Measurements from ENCODE around the gene TRIM75.
"Not testable (repeated sequence)": the region's sequence is repeated elsewhere in the genome, so short reads cannot be mapped to it uniquely, and the experiment has no call there.

TRIM75 gene

GRCh38 chr4:165016971-165017370 lies 36.7 kb upstream of the TRIM75 start:
- Histone ChIP-seq H3K4me1 (ENCODE audit: insufficient read depth, low read length, severe bottlenecking) (no peaks in the 10 kb centered on the region), H3K9ac (ENCODE audit: low read length) (no peak overlapping the region), H3K79me2 (ENCODE audit: insufficient read depth, low read length) (no peaks in the 10 kb centered on the region), H3K27ac (ENCODE audit: low read depth, low read length, poor library complexity, severe bottlenecking) (no peak overlapping the region), H3K9me3 (ENCODE audit: low read length) (no peaks in the 10 kb centered on the region), H3K4me3 (ENCODE audit: low read depth, low read length, poor library complexity, severe bottlenecking) (no peak overlapping the region), H3F3A (ENCODE audit: insufficient read depth, low read length) (no peaks in the 10 kb centered on the region), H4K20me1 (ENCODE audit: insufficient read depth, low read length) (no peaks in the 10 kb centered on the region), H2AFZ (ENCODE audit: low read length) (no peak overlapping the region), H3K36me3 (ENCODE audit: insufficient read depth, low read length) (no peaks in the 10 kb centered on the region), H3K27me3 (ENCODE audit: insufficient read depth, low read length) (no peaks in the 10 kb centered on the region), H3K4me2 (ENCODE audit: low read length) (no peak overlapping the region), H3K9me2 (ENCODE audit: low read depth, low read length) (no peaks in the 10 kb centered on the region)
- TF ChIP-seq EZH2 (IDR thresholded peaks at IDR 0.05; ENCODE audit: borderline replicate concordance, low read length) (no peak), CTCF (IDR thresholded peaks at IDR 0.05; ENCODE audit: low read length) (0 out of 2 replicates have a peak, but pooled peaks have one; percentile 13)

GRCh38 chr4:165019995-165020394 lies 33.7 kb upstream of the TRIM75 start:
- H3K79me2 ChIP-seq (ENCODE audit: insufficient read depth, low read length); H4K20me1 ChIP-seq (ENCODE audit: insufficient read depth, low read length); H3K9me3 ChIP-seq (ENCODE audit: low read length); H3K27me3 ChIP-seq (ENCODE audit: insufficient read depth, low read length); H3K4me1 ChIP-seq (ENCODE audit: insufficient read depth, low read length, severe bottlenecking); H3K27ac ChIP-seq (ENCODE audit: low read depth, low read length, poor library complexity, severe bottlenecking); H3K4me2 ChIP-seq (ENCODE audit: low read length); H2AFZ ChIP-seq (ENCODE audit: low read length); H3K9me2 ChIP-seq (ENCODE audit: low read depth, low read length); H3K9ac ChIP-seq (ENCODE audit: low read length); H3K4me3 ChIP-seq (ENCODE audit: low read depth, low read length, poor library complexity, severe bottlenecking); H3F3A ChIP-seq (ENCODE audit: insufficient read depth, low read length); H3K36me3 ChIP-seq (ENCODE audit: insufficient read depth, low read length): not testable (repeated sequence)

GRCh38 chr4:165025782-165026181 lies 27.9 kb upstream of the TRIM75 start:
- H3K27me3 ChIP-seq (ENCODE audit: insufficient read depth, low read length); H3K4me1 ChIP-seq (ENCODE audit: insufficient read depth, low read length, severe bottlenecking); H3K9me3 ChIP-seq (ENCODE audit: low read length); H3K79me2 ChIP-seq (ENCODE audit: insufficient read depth, low read length); H3K36me3 ChIP-seq (ENCODE audit: insufficient read depth, low read length); H2AFZ ChIP-seq (ENCODE audit: low read length); H4K20me1 ChIP-seq (ENCODE audit: insufficient read depth, low read length); H3K4me2 ChIP-seq (ENCODE audit: low read length); H3K27ac ChIP-seq (ENCODE audit: low read depth, low read length, poor library complexity, severe bottlenecking); H3K4me3 ChIP-seq (ENCODE audit: low read depth, low read length, poor library complexity, severe bottlenecking); H3K9ac ChIP-seq (ENCODE audit: low read length); H3F3A ChIP-seq (ENCODE audit: insufficient read depth, low read length); H3K9me2 ChIP-seq (ENCODE audit: low read depth, low read length): not testable (repeated sequence)

- Histone ChIP-seq H3K4me3 (ENCODE audit: low read depth, low read length, poor library complexity, severe bottlenecking) (no peak overlapping the region), H3K27me3 (ENCODE audit: insufficient read depth, low read length) (no peaks in the 10 kb centered on the region), H3K9me3 (ENCODE audit: low read length) (no peaks in the 10 kb centered on the region), H3K79me2 (ENCODE audit: insufficient read depth, low read length) (no peaks in the 10 kb centered on the region), H3K9me2 (ENCODE audit: low read depth, low read length) (no peaks in the 10 kb centered on the region), H3K36me3 (ENCODE audit: insufficient read depth, low read length) (no peaks in the 10 kb centered on the region), H2AFZ (ENCODE audit: low read length) (no peak overlapping the region), H4K20me1 (ENCODE audit: insufficient read depth, low read length) (no peaks in the 10 kb centered on the region), H3F3A (ENCODE audit: insufficient read depth, low read length) (no peaks in the 10 kb centered on the region), H3K4me1 (ENCODE audit: insufficient read depth, low read length, severe bottlenecking) (no peaks in the 10 kb centered on the region), H3K27ac (ENCODE audit: low read depth, low read length, poor library complexity, severe bottlenecking) (no peak overlapping the region), H3K4me2 (ENCODE audit: low read length) (no peak overlapping the region), H3K9ac (ENCODE audit: low read length) (no peak overlapping the region)
- TF ChIP-seq CTCF (IDR thresholded peaks at IDR 0.05; ENCODE audit: low read length) (no peak), EZH2 (IDR thresholded peaks at IDR 0.05; ENCODE audit: borderline replicate concordance, low read length) (no peak)
These were observed 25.8 kb upstream of the TRIM75 start for GRCh38 chr4:165027762-165028402.

All from OCI-LY1 (cell line).